Measurements from ENCODE around the gene HMOX2.

Gene HMOX2

GRCh38 chr16:4433914-4434787, 42.0 kb upstream of the HMOX2 start:
- POLR2A ChIA-PET, result no interaction called here
- TF ChIP-seq, protein P1, sequence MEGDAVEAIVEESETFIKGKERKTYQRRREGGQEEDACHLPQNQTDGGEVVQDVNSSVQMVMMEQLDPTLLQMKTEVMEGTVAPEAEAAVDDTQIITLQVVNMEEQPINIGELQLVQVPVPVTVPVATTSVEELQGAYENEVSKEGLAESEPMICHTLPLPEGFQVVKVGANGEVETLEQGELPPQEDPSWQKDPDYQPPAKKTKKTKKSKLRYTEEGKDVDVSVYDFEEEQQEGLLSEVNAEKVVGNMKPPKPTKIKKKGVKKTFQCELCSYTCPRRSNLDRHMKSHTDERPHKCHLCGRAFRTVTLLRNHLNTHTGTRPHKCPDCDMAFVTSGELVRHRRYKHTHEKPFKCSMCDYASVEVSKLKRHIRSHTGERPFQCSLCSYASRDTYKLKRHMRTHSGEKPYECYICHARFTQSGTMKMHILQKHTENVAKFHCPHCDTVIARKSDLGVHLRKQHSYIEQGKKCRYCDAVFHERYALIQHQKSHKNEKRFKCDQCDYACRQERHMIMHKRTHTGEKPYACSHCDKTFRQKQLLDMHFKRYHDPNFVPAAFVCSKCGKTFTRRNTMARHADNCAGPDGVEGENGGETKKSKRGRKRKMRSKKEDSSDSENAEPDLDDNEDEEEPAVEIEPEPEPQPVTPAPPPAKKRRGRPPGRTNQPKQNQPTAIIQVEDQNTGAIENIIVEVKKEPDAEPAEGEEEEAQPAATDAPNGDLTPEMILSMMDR (IDR thresholded peaks at IDR 0.05; ENCODE audit: control extremely low read depth, extremely low read depth, low read depth, missing control alignments), result no peak

GRCh38 chr16:4435337-4436067, 40.7 kb upstream of the HMOX2 start:
- TF ChIP-seq, protein P1 (IDR thresholded peaks at IDR 0.05; ENCODE audit: control extremely low read depth, extremely low read depth, low read depth, missing control alignments), result no peak
- POLR2A ChIA-PET, result no interaction called here
- CTCF ChIA-PET, result interaction anchor here (0.8 kb wide), 1 partner anchor 9 kb away, joined by 3 read pairs; no protein-coding TSS in a partner anchor
- DNase-seq (ENCODE audit: extremely low spot score), result no peak

More at GRCh38 chr16:4433914-4434787, 42.0 kb upstream of the HMOX2 start:
- DNase-seq (ENCODE audit: extremely low spot score), result no peak
- CTCF ChIA-PET, result interaction anchor here (0.8 kb wide), 1 partner anchor 11 kb away, joined by 3 read pairs; no protein-coding TSS in a partner anchor

DNA sequence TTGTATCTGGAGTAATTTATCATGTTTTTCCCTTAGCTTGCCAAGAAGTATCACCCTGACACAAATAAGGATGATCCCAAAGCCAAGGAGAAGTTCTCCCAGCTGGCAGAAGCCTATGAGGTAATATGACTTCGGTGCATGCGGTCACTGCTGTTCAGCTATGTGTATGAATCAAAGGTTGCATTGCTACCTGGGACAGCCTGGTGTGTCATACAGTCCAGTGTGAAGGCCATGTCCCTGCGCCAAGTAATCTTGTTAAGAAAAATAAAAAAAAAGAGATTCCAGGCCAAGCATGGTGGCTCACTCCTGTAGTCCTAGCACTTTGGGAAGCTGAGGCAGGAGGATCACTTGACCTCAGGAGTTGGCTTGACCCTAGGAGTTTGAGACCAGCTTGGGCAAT, 38.8 kb upstream of the HMOX2 start:
- TF ChIP-seq, protein P1 (IDR thresholded peaks at IDR 0.05; ENCODE audit: control extremely low read depth, extremely low read depth, low read depth, missing control alignments), result no peak
- ChIA-PET CTCF (interaction anchor here (0.8 to 1.2 kb wide), 3 partner anchors 15 to 64 kb away, joined by 3 read pairs; no protein-coding TSS in a partner anchor), POLR2A (no interaction called here)
- DNase-seq (ENCODE audit: extremely low spot score), result no peak

- ChIA-PET CTCF (no interaction called here), POLR2A (no interaction called here)
- no peak for DNase-seq (ENCODE audit: extremely low spot score)
- TF ChIP-seq, protein P1 (IDR thresholded peaks at IDR 0.05; ENCODE audit: control extremely low read depth, extremely low read depth, low read depth, missing control alignments), result no peak
These were observed 33.8 kb upstream of the HMOX2 start for GRCh38 chr16:4442371-4442770.

GRCh38 chr16:4443271-4443670, 32.9 kb upstream of the HMOX2 start:
- ChIA-PET POLR2A (no interaction called here), CTCF (no interaction called here)
- DNase-seq (ENCODE audit: extremely low spot score), result no peak
- TF ChIP-seq, protein P1 (IDR thresholded peaks at IDR 0.05; ENCODE audit: control extremely low read depth, extremely low read depth, low read depth, missing control alignments), result no peak

- TF ChIP-seq, protein P1 (IDR thresholded peaks at IDR 0.05; ENCODE audit: control extremely low read depth, extremely low read depth, low read depth, missing control alignments), result no peak
- ChIA-PET POLR2A (no interaction called here), CTCF (interaction anchor here (1.4 kb wide), 1 partner anchor 9 kb away, joined by 3 read pairs; no protein-coding TSS in a partner anchor)
- no peak for DNase-seq (ENCODE audit: extremely low spot score)
These were observed 32.2 kb upstream of the HMOX2 start for GRCh38 chr16:4443986-4444385.

All from GM10248 (cell line).